OCI-LY3 (cell line): ENCODE data around the gene VSIG10L.

ENCODE experiments used
- EZH2phosphoT487 ChIP-seq: fragments of 200-600 bp; shearing (Covaris generic); IDR thresholded peaks from 2 replicates; pipeline ENCODE4 v1.6.1; 2018; ENCODE audit warnings: antibody characterized with exemption, mixed run types, low read depth
- TF ChIP-seq, protein P1 (sequence below): fragments of 200-600, 300-600 bp; sonication (generic); IDR thresholded peaks from 2 replicates; pipeline ENCODE4 v1.5.1; 2014; ENCODE audit warnings: antibody characterized with exemption, low read length, low read depth

DNA sequence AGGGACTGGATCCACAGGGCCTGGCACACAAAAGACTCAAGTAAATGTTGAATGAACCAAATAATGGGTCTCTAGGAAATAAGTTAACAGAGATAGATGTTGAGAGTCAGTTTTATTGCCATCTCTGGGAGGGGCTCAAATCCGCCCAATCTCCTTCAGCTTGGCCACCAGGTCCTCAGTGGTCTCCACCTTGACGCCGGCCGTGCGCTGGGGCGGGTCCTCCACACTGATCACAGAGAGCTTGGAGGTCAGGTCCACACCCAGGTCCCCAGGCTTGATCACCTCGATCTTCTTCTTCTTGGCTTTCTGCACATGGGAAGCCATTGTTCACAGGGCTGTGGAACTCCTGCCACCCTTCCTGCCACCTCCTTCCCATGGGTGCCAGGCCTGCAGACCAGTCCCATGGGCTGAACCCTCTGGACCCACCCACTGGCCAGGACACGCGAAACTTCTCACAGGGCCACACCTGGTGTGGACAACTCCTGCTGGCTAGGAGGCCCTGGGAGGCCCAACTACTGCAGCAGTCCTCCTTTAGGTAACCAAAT, 3.2 kb upstream of the VSIG10L start:
- TF ChIP-seq, protein P1, sequence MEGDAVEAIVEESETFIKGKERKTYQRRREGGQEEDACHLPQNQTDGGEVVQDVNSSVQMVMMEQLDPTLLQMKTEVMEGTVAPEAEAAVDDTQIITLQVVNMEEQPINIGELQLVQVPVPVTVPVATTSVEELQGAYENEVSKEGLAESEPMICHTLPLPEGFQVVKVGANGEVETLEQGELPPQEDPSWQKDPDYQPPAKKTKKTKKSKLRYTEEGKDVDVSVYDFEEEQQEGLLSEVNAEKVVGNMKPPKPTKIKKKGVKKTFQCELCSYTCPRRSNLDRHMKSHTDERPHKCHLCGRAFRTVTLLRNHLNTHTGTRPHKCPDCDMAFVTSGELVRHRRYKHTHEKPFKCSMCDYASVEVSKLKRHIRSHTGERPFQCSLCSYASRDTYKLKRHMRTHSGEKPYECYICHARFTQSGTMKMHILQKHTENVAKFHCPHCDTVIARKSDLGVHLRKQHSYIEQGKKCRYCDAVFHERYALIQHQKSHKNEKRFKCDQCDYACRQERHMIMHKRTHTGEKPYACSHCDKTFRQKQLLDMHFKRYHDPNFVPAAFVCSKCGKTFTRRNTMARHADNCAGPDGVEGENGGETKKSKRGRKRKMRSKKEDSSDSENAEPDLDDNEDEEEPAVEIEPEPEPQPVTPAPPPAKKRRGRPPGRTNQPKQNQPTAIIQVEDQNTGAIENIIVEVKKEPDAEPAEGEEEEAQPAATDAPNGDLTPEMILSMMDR: no peak
- TF ChIP-seq EZH2phosphoT487: no peak
